Activated CD4-positive, alpha-beta T cell treated with anti-CD3 and anti-CD28 coated beads for 36 hours (primary cell): ENCODE data around the gene VPS45. TPM values are rescaled to one million over a fixed set of nuclear protein-coding genes. Genes with fewer than 3 reads are reported as not detected.
"Not testable (repeated sequence)": the region's sequence is repeated elsewhere in the genome, so short reads cannot be mapped to it uniquely, and the experiment has no call there.

ENCODE experiments used
- ATAC-seq: fragments of 200-7000 bp; cut with Tn5 transposase; one replicate; pipeline ENCODE4 v1.10.0; 2021; ENCODE audit warnings: mild to moderate bottlenecking, moderate library complexity
- CTCF ChIA-PET: fragments of 350-600 bp; sonication (Branson Sonifier 250); formaldehyde crosslinking; loops from one replicate; lab custom pipeline; 2021; ENCODE audit warnings: antibody characterized with exemption; lab: Charles Lee
- POLR2A ChIA-PET: fragments of 350-600 bp; sonication (Branson Sonifier 250); formaldehyde crosslinking; loops from one replicate; lab custom pipeline; 2021; ENCODE audit warnings: antibody characterized with exemption, inconsistent platforms; lab: Charles Lee
- DNase-seq: peaks from one replicate; pipeline ENCODE4 v3.0.0-alpha.2; 2020
- H3K27ac Mint-ChIP-seq: one replicate; pipeline ENCODE4 v1.8.0; 2021; ENCODE audit warnings: mixed read lengths
- H3K27me3 Mint-ChIP-seq: one replicate; pipeline ENCODE4 v1.8.0; 2021; ENCODE audit warnings: mixed read lengths
- H3K36me3 Mint-ChIP-seq: one replicate; pipeline ENCODE4 v1.8.0; 2021; ENCODE audit warnings: low read depth, mixed read lengths
- H3K4me1 Mint-ChIP-seq: one replicate; pipeline ENCODE4 v1.8.0; 2021; ENCODE audit warnings: mixed read lengths
- H3K4me3 Mint-ChIP-seq: one replicate; pipeline ENCODE4 v1.8.0; 2021; ENCODE audit warnings: mild to moderate bottlenecking, moderate library complexity, mixed read lengths
- H3K9me3 Mint-ChIP-seq: one replicate; pipeline ENCODE4 v1.8.0; 2021; ENCODE audit warnings: low read depth, mixed read lengths
- intact Hi-C, 2 experiments: fragments of 100-400 bp; cut with DNase I in 1 of 2; cut with micrococcal nuclease in 1 of 2; formaldehyde crosslinking; loops; one replicate each; pipeline versions ENCODE4 v1.14.2 to v1.15.1; 2022 to 2024; cut with DNase I, micrococcal nuclease
- total RNA-seq, 2 experiments: library from RNA; stranded (reverse); gene quantifications; one replicate each; pipeline ENCODE4 v1.2.3, GENCODE V29; 2021

The VPS45 gene
- total RNA-seq, 2 experiments from 2014 or later = 18.5 to 20.6 TPM

GRCh38 chr1:150186438-150186788 lies 118.8 kb downstream of the VPS45 start:
- not testable (repeated sequence) for DNase-seq, H3K27me3 Mint-ChIP-seq, H3K9me3 Mint-ChIP-seq, H3K4me3 Mint-ChIP-seq, ATAC-seq, H3K27ac Mint-ChIP-seq, H3K36me3 Mint-ChIP-seq
- CTCF ChIA-PET = interaction anchor here (0.6 to 2.4 kb wide), 23 partner anchors 10 to 224 kb away, joined by 3 to 17 read pairs (median 5); partner anchors contain the start of genes C1orf54, PLEKHO1 and VPS45
- intact Hi-C loops = loop anchor here in 1 of 2 experiments (5.0 kb wide), 2 partner anchors 119 to 224 kb away; partner anchors contain the start of gene VPS45
- POLR2A ChIA-PET = interaction anchor here (0.7 to 1.5 kb wide), 3 partner anchors 11 to 299 kb away, joined by 3 to 5 read pairs (median 4); a partner anchor contains a TSS
- peaks cover 10% of the 10 kb centered on the region for H3K4me1 Mint-ChIP-seq

- intact Hi-C loops = loop anchor here (1.0 to 5.0 kb wide), 5 partner anchors 114 to 299 kb away; partner anchors contain the start of gene VPS45 (in 1 of the 2)
- ATAC-seq (peak; percentile 82), DNase-seq (peak; percentile 17)
- no peaks in the 10 kb centered on the region for H3K9me3 Mint-ChIP-seq
- H3K4me3 Mint-ChIP-seq = no peak overlapping the region
- H3K36me3 Mint-ChIP-seq = no peaks in the 10 kb centered on the region
- CTCF ChIA-PET = interaction anchor here (0.6 to 2.4 kb wide), 50 partner anchors 9 to 298 kb away, joined by 3 to 17 read pairs (median 4); partner anchors contain the start of genes BOLA1, C1orf54, PLEKHO1 and VPS45
- H3K4me1 Mint-ChIP-seq = peaks cover 10% of the 10 kb centered on the region
- POLR2A ChIA-PET = interaction anchor here (0.6 to 1.5 kb wide), 7 partner anchors 12 to 690 kb away, joined by 3 to 7 read pairs (median 4); partner anchors contain the start of gene RPRD2
- H3K27me3 Mint-ChIP-seq = no peaks in the 10 kb centered on the region
- peak overlapping the region; percentile 13 for H3K27ac Mint-ChIP-seq
Observed at GRCh38 chr1:150186789-150187559, 119.4 kb downstream of the VPS45 start.

- Mint-ChIP-seq H3K27me3 (no peaks in the 10 kb centered on the region), H3K27ac (no peak overlapping the region), H3K4me3 (no peak overlapping the region), H3K9me3 (no peaks in the 10 kb centered on the region), H3K36me3 (no peaks in the 10 kb centered on the region), H3K4me1 (peaks cover 10% of the 10 kb centered on the region)
- ChIA-PET POLR2A (interaction anchor here (0.6 to 1.5 kb wide), 3 partner anchors 114 to 300 kb away, joined by 3 to 5 read pairs (median 4); partner anchors contain the start of gene RPRD2), CTCF (interaction anchor here (0.6 to 2.4 kb wide), 39 partner anchors 8 to 299 kb away, joined by 3 to 17 read pairs (median 4); partner anchors contain the start of genes BOLA1, C1orf54, PLEKHO1 and VPS45)
- ATAC-seq (peak; percentile 23), DNase-seq (no peak)
- intact Hi-C loops = loop anchor here (1.0 to 5.0 kb wide), 5 partner anchors 114 to 299 kb away; partner anchors contain the start of gene VPS45 (in 1 of the 2)
Observed at GRCh38 chr1:150187560-150187931, 120.0 kb downstream of the VPS45 start.

GRCh38 chr1:150192012-150192411 lies 124.4 kb downstream of the VPS45 start:
- Mint-ChIP-seq H3K4me3 (no peak overlapping the region), H3K27me3 (peaks cover 3% of the 10 kb centered on the region), H3K4me1 (peaks cover 7% of the 10 kb centered on the region), H3K27ac (no peak overlapping the region), H3K9me3 (no peaks in the 10 kb centered on the region), H3K36me3 (no peaks in the 10 kb centered on the region)
- DNase-seq = no peak
- intact Hi-C loops = no loop called here
- CTCF ChIA-PET = interaction anchor here (0.7 kb wide), 1 partner anchor 87 kb away, joined by 3 read pairs; no protein-coding TSS in a partner anchor
- no peak for ATAC-seq
- POLR2A ChIA-PET = no interaction called here

GRCh38 chr1:150194381-150195031 lies 126.9 kb downstream of the VPS45 start:
- CTCF ChIA-PET = no interaction called here
- Mint-ChIP-seq H3K27me3 (peaks cover 3% of the 10 kb centered on the region), H3K36me3 (no peaks in the 10 kb centered on the region), H3K4me3 (no peak overlapping the region), H3K27ac (no peak overlapping the region), H3K4me1 (no peaks in the 10 kb centered on the region), H3K9me3 (no peaks in the 10 kb centered on the region)
- ATAC-seq (no peak), DNase-seq (no peak)
- intact Hi-C loops = no loop called here
- POLR2A ChIA-PET = no interaction called here

Other genes with a start within 250 kb of the VPS45 start
- 10 to 100 TPM; 24.1 to 30.0 TPM for gene BOLA1, start 168.2 kb upstream of the VPS45 start, total RNA-seq
- 1 to 10 TPM; 7.8 to 8.5 TPM for gene SV2A, start 149.9 kb upstream of the VPS45 start, total RNA-seq
- 10 to 100 TPM; 68.6 to 71.9 TPM for gene SF3B4, start 140.0 kb upstream of the VPS45 start, total RNA-seq
- gene MTMR11, start 130.9 kb upstream of the VPS45 start, total RNA-seq = 1 to 10 TPM; 1.3 TPM
- 10 to 100 TPM; 18.5 to 20.1 TPM for gene OTUD7B, start 57.0 kb upstream of the VPS45 start, total RNA-seq
- gene PLEKHO1, start 82.1 kb downstream of the VPS45 start, total RNA-seq = 10 to 100 TPM; 13.2 TPM
- gene ANP32E, start 168.3 kb downstream of the VPS45 start, total RNA-seq = 100 to 1,000 TPM; 176 to 212 TPM
- not detected for gene CA14, start 190.0 kb downstream of the VPS45 start, total RNA-seq
- gene APH1A, start 201.2 kb downstream of the VPS45 start, total RNA-seq = 10 to 100 TPM; 62.4 to 89.3 TPM
- 1 to 10 TPM in 1 of 2 experiments, under 1 TPM in 1; 0.50 to 1.2 TPM for gene C1orf54, start 205.0 kb downstream of the VPS45 start, total RNA-seq
- gene CIART, start 214.8 kb downstream of the VPS45 start, total RNA-seq = 1 to 10 TPM; 5.9 to 6.0 TPM
- gene MRPS21, start 226.1 kb downstream of the VPS45 start, total RNA-seq = 100 to 1,000 TPM in 1 of 2 experiments, 10 to 100 TPM in 1; 86.4 to 111 TPM